Upper lobe of left lung (tissue), 6 donors: Measurements from ENCODE around the gene PRLH. TPM values are rescaled to one million over a fixed set of nuclear protein-coding genes. Genes with fewer than 3 reads are reported as not detected.
A peak's percentile ranks its signal among the peaks of the same experiment; 100 is the strongest.
"Not testable (repeated sequence)": the region's sequence is repeated elsewhere in the genome, so short reads cannot be mapped to it uniquely, and the experiment has no call there.

Source experiments
- ATAC-seq, 2 donors: fragments of 200-7000 bp; cut with Tn5 transposase; one replicate each; pipeline ENCODE4 v1.9.1; 2022; ENCODE audit warnings: mild to moderate bottlenecking in 2 of 2, moderate library complexity in 2 of 2; ENCODE audit not compliant: low FRiP score in 2 of 2
- DNase-seq, 2 donors: peaks; one replicate each; pipeline ENCODE4 v3.0.0-alpha.2; 2019 to 2020
- H3K27ac ChIP-seq, 4 donors: fragments of 200-600 bp; sonication (generic); one replicate each; pipeline ENCODE4 v1.5.1; 2016 to 2019
- H3K27me3 ChIP-seq, 4 donors: fragments of 200-600 bp; sonication (generic); one replicate each; pipeline ENCODE4 v1.5.1; 2017 to 2019
- H3K36me3 ChIP-seq, 4 donors: fragments of 200-600 bp; sonication (generic); one replicate each; pipeline ENCODE4 v1.5.1; 2016 to 2019
- H3K4me1 ChIP-seq, 4 donors: fragments of 200-600 bp; sonication (generic); one replicate each; pipeline ENCODE4 v1.5.1; 2018 to 2019
- H3K4me3 ChIP-seq, 4 donors: fragments of 200-600 bp; sonication (generic); one replicate each; pipeline ENCODE4 v1.5.1; 2017 to 2019; ENCODE audit warnings: mild to moderate bottlenecking in 2 of 4, moderate library complexity in 1 of 4
- H3K9me3 ChIP-seq, 4 donors: fragments of 200-600 bp; sonication (generic); one replicate each; pipeline ENCODE4 v1.5.1; 2018 to 2019
- EP300 ChIP-seq, 4 donors: sonication (generic); formaldehyde crosslinking; IDR thresholded peaks; one replicate each; pipeline ENCODE4 v1.5.1; 2017; ENCODE audit warnings: antibody characterized with exemption in 4 of 4, control low read depth in 2 of 4
- POLR2A ChIP-seq, 4 donors: fragments of 450-650 bp; IDR thresholded peaks; one replicate each; pipeline ENCODE4 v1.5.1; 2016 to 2017; ENCODE audit warnings: antibody characterized with exemption in 4 of 4, mild to moderate bottlenecking in 2 of 4
- POLR2AphosphoS5 ChIP-seq, 2 donors: sonication (generic); formaldehyde crosslinking; IDR thresholded peaks; one replicate each; pipeline ENCODE4 v1.5.1; 2017; ENCODE audit warnings: antibody characterized with exemption in 2 of 2
- WGBS, 2 donors: methylation state at CpG; one replicate each; pipeline ENCODE4 v1.1.5; 2017 to 2018; 5-methylcytosine and 5-hydroxymethylcytosine counted together
- total RNA-seq, 6 donors: library from RNA; depleted of rRNA in 4 of 6; stranded (reverse); fragments of >200 nt in 4 of 6; gene quantifications; one replicate each; pipeline versions ENCODE4 v1.1.0 to v1.2.1, GENCODE V29; 2016 to 2021
- TF ChIP-seq, protein P1 (sequence below), 6 experiments: fragments of 450-650 bp in 4 of 6; fragments of 200-600 bp in 2 of 6; sonication (generic) in 2 of 6; IDR thresholded peaks; one replicate each; pipeline ENCODE4 v1.5.1; 2016 to 2019; ENCODE audit warnings: antibody characterized with exemption in 6 of 6
- donor health status: DM: no; HTN: no; CAD: no; lungs with moderate emphysema.
- donor health status: DM: no; HTN: yes; CAD: no; lungs with severe emphysema.

The PRLH gene
- total RNA-seq, 6 donors from 2014 or later, result not detected

GRCh38 chr2:237603718-237604362, 37.5 kb downstream of the PRLH start:
- Histone ChIP-seq H3K27ac (peak overlapping the region; percentile 13 to 89 (median 69)), H3K4me1 (peaks cover 12 to 28% (median 18%) of the 10 kb centered on the region in 4 donors), H3K4me3 (no peak overlapping the region), H3K9me3 (no peaks in the 10 kb centered on the region), H3K27me3 (no peaks in the 10 kb centered on the region), H3K36me3 (no peaks in the 10 kb centered on the region)
- peak; percentile 73 to 79 for ATAC-seq
- WGBS, 2 donors, result 34 to 37% methylated on average over 11 to 15 of the region's 15 CpGs
- no peak for DNase-seq
- TF ChIP-seq POLR2A (IDR thresholded peaks at IDR 0.05) (peak in 2 of 4 donors; percentile 29 to 37), EP300 (IDR thresholded peaks at IDR 0.05) (peak in 3 of 4 donors; percentile 78 to 90 (median 82)), POLR2AphosphoS5 (IDR thresholded peaks at IDR 0.05) (peak; percentile 83 to 94)
- TF ChIP-seq, protein P1, sequence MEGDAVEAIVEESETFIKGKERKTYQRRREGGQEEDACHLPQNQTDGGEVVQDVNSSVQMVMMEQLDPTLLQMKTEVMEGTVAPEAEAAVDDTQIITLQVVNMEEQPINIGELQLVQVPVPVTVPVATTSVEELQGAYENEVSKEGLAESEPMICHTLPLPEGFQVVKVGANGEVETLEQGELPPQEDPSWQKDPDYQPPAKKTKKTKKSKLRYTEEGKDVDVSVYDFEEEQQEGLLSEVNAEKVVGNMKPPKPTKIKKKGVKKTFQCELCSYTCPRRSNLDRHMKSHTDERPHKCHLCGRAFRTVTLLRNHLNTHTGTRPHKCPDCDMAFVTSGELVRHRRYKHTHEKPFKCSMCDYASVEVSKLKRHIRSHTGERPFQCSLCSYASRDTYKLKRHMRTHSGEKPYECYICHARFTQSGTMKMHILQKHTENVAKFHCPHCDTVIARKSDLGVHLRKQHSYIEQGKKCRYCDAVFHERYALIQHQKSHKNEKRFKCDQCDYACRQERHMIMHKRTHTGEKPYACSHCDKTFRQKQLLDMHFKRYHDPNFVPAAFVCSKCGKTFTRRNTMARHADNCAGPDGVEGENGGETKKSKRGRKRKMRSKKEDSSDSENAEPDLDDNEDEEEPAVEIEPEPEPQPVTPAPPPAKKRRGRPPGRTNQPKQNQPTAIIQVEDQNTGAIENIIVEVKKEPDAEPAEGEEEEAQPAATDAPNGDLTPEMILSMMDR (IDR thresholded peaks at IDR 0.05), result no peak

- Histone ChIP-seq H3K4me1 (peaks cover 12 to 28% (median 18%) of the 10 kb centered on the region in 4 donors), H3K9me3 (no peaks in the 10 kb centered on the region), H3K27me3 (no peaks in the 10 kb centered on the region), H3K27ac (peak overlapping the region in 3 of 4 donors; percentile 13 to 89 (median 76)), H3K36me3 (no peaks in the 10 kb centered on the region), H3K4me3 (no peak overlapping the region)
- no peak for ATAC-seq
- no peak for TF ChIP-seq EP300 (IDR thresholded peaks at IDR 0.05)
- no peak for TF ChIP-seq POLR2A (IDR thresholded peaks at IDR 0.05)
- TF ChIP-seq, protein P1 (IDR thresholded peaks at IDR 0.05), result no peak
- TF ChIP-seq POLR2AphosphoS5 (IDR thresholded peaks at IDR 0.05), result no peak
- WGBS, 2 donors, result 90 to 99% methylated on average over 11 of the region's 11 CpGs
- no peak for DNase-seq
Observed at GRCh38 chr2:237604391-237604790, 38.0 kb downstream of the PRLH start.

DNA sequence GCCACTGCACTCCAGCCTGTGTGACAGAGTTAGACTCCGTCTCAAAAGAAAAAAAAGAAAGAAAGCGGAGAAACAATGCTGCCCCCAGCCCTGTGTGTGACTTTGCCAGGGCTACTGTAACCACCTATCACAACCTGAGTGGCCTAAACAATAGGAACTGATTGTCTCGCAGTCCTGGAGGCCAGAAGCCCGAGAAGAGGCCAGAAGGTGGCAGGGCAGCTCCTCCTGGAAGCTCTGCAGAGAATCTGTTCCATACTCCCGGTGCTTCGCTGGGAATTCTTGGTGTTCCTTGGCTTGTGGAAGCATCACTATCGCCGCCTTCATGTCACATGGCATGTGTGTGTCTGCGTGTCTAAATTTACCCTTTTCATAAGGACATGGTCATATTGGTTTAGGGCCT, 38.6 kb downstream of the PRLH start:
- H3K27me3 ChIP-seq, result no peaks in the 10 kb centered on the region
- ATAC-seq (peak in 1 of 2 donors; percentile 22), DNase-seq (no peak)
- no peaks in the 10 kb centered on the region for H3K9me3 ChIP-seq
- H3K4me1 ChIP-seq, result peaks cover 12 to 23% (median 16%) of the 10 kb centered on the region in 4 donors
- H3K27ac ChIP-seq, result peak overlapping the region in 1 of 4 donors; percentile 22
- H3K36me3 ChIP-seq, result no peaks in the 10 kb centered on the region
- 81 to 88% methylated on average over 6 to 9 of the region's 9 CpGs for WGBS, 2 donors
- H3K4me3 ChIP-seq, result no peak overlapping the region
- TF ChIP-seq, protein P1 (IDR thresholded peaks at IDR 0.05), result peak in 1 of 6 experiments; percentile 29
- TF ChIP-seq POLR2AphosphoS5 (IDR thresholded peaks at IDR 0.05), result no peak

- H3K9me3 ChIP-seq, H3K27ac ChIP-seq, H3K4me3 ChIP-seq, H3K36me3 ChIP-seq, H3K27me3 ChIP-seq: not testable (repeated sequence)
- DNase-seq (peak in 1 of 2 donors; percentile 47), ATAC-seq (peak in 1 of 2 donors; percentile 26)
- WGBS, 2 donors, result 98% methylated on average over 4 of the region's 4 CpGs; no CpG with 5 or more reads in 1 of the 2 donors
- peaks cover 11 to 14% (median 13%) of the 10 kb centered on the region in 4 donors for H3K4me1 ChIP-seq
Observed at GRCh38 chr2:237606522-237606921, 40.1 kb downstream of the PRLH start.

- no peak for DNase-seq
- TF ChIP-seq POLR2A (IDR thresholded peaks at IDR 0.05), result no peak
- TF ChIP-seq EP300 (IDR thresholded peaks at IDR 0.05), result no peak
- no peak for TF ChIP-seq POLR2AphosphoS5 (IDR thresholded peaks at IDR 0.05)
- TF ChIP-seq, protein P1 (IDR thresholded peaks at IDR 0.05), result no peak
- Histone ChIP-seq H3K9me3 (no peaks in the 10 kb centered on the region), H3K27ac (no peak overlapping the region), H3K4me1 (peaks cover 38 to 42% (median 40%) of the 10 kb centered on the region in 4 donors), H3K36me3 (no peaks in the 10 kb centered on the region), H3K27me3 (no peaks in the 10 kb centered on the region), H3K4me3 (no peak overlapping the region)
- 93 to 95% methylated on average over 10 of the region's 10 CpGs for WGBS, 2 donors
- peak in 1 of 2 donors; percentile 11 for ATAC-seq
Observed at GRCh38 chr2:237612527-237613357, 46.4 kb downstream of the PRLH start.
